LNCaP clone FGC (cell line): ENCODE results near the gene MGAT5.

ENCODE experiments used
- DNase-seq: peaks from one replicate; pipeline ENCODE4 v3.0.0-alpha.2; 2011; ENCODE audit warnings: low read depth
- H3K4me3 ChIP-seq: 2 replicates; pipeline ENCODE4 v1.5.1; 2011; ENCODE audit warnings: mild to moderate bottlenecking, low read depth, low read length, control low read depth
- TF ChIP-seq, protein P1 (sequence below): IDR thresholded peaks from 2 replicates; pipeline ENCODE4 v1.5.1; 2012; ENCODE audit warnings: mild to moderate bottlenecking; ENCODE audit not compliant: control insufficient read depth, insufficient read depth; ENCODE audit errors: extremely low read depth

The MGAT5 gene

DNA sequence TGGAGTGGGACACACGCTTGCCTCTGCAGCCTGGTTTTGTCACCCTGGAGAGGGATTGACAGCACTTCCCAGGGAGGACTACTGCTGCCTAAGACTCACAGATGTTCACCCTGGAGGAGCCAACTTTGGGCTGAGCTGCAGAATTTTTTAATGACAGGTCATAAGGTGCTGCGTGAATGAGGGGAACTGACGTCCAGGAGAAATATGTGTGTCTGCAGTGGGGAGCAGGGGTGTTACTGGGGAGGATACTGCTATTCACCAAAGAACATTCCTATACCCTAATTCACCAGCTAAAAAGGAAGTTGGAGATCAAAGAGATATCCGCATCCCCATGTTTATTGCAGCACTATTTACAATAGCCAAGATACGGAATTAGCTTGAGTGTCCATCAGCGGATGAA is 144.4 kb downstream of the MGAT5 start:
- DNase-seq = no peak

DNA sequence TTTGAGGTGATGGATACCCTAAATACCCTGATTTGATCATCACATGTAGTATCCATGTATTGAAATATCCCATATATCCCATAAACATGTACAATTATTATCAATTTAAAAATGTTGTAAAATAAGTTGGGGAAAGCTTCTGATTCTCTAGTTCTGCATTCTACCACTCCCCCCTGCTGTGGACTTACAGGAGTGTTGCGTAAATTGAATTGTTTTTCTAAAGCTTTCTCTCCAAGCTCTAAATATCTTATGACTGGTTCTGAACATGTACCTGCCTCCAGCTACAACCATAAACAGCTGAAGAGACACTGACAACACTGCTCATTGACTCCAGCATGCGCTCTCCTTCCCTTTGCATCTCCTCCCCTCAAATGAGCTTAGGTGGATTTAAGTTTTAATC is 145.2 kb downstream of the MGAT5 start:
- TF ChIP-seq, protein P1, sequence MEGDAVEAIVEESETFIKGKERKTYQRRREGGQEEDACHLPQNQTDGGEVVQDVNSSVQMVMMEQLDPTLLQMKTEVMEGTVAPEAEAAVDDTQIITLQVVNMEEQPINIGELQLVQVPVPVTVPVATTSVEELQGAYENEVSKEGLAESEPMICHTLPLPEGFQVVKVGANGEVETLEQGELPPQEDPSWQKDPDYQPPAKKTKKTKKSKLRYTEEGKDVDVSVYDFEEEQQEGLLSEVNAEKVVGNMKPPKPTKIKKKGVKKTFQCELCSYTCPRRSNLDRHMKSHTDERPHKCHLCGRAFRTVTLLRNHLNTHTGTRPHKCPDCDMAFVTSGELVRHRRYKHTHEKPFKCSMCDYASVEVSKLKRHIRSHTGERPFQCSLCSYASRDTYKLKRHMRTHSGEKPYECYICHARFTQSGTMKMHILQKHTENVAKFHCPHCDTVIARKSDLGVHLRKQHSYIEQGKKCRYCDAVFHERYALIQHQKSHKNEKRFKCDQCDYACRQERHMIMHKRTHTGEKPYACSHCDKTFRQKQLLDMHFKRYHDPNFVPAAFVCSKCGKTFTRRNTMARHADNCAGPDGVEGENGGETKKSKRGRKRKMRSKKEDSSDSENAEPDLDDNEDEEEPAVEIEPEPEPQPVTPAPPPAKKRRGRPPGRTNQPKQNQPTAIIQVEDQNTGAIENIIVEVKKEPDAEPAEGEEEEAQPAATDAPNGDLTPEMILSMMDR = no peak
- no peak overlapping the region for H3K4me3 ChIP-seq
- DNase-seq = no peak

More for the DNA sequence above, 144.4 kb downstream of the MGAT5 start:
- no peak overlapping the region for H3K4me3 ChIP-seq
- TF ChIP-seq, protein P1 = no peak

DNA sequence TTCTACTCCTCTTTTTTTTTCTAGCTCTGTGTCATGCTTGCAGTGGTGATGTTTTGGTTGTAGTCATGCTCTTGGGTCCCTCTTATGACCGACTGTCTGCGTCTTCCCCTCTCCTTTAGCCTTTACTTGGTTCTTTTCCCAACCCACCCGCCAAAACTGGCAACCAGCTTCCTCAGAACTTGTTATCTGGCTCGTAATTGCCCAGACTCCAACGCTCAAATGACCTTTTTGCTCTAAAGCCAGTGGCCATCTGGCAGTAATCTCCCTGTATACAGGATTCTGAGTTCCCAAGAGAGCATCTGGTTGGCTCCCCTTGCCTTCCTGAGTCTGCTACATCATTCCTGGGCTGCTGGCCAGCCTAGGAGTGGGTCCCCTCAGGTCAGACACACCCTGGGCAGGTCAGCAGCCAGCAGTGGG is 147.2 kb downstream of the MGAT5 start:
- no peak for DNase-seq
- TF ChIP-seq, protein P1 = no peak

DNA sequence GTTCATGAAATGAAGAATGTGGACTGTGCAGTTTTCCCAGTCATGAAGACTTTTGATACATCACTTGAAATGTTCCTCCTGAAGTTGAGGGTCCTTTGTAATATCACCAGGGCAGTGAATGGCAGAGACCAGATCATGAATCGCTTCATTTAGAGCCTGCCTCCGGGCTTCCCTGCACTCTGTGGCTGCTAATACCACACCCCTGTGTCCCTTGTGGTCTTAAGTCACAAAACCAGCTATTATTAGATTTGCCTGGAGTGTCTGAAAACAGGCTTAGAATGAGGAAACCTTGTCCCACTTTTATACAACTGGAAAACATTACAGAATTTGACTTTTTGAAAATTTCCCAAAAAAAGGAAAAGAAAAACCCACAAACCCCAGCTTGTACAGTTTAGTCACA is 147.9 kb downstream of the MGAT5 start:
- TF ChIP-seq, protein P1 = no peak
- no peak for DNase-seq
- H3K4me3 ChIP-seq = no peak overlapping the region

More for the DNA sequence above, 147.2 kb downstream of the MGAT5 start:
- no peak overlapping the region for H3K4me3 ChIP-seq

GRCh38 chr2:134402410-134402809 is 148.5 kb downstream of the MGAT5 start:
- TF ChIP-seq, protein P1 = no peak
- no peak overlapping the region for H3K4me3 ChIP-seq
- DNase-seq = no peak

GRCh38 chr2:134405611-134406081 is 151.8 kb downstream of the MGAT5 start:
- DNase-seq = no peak
- TF ChIP-seq, protein P1 = no peak
- no peak overlapping the region for H3K4me3 ChIP-seq

GRCh38 chr2:134406311-134406710 is 152.4 kb downstream of the MGAT5 start:
- H3K4me3 ChIP-seq = no peak overlapping the region
- no peak for DNase-seq
- TF ChIP-seq, protein P1 = no peak
